Measurements from ENCODE around the gene BCL11B.

BCL11B gene

DNA sequence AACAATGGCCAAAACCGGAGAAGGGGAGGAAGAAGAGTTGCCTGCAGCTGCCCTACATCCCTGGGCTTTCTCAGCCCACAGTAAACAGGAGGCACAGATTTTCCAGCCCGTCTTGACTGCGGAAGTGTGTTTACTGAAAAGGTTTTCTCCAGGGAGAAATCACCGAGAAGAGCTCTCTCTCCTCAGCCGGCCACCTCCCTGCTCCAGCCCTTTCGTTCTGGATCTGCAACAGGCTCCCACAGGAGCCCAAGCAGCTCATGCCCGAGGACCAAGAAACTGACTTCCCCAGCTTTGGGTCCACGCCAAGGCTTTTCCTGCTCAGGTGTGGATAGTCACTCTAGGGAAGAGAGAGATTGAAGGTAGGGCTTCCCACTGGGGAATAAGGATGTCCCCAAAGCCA is 61.7 kb downstream of the BCL11B start:
- no CpG with 5 or more reads among the region's 8 CpGs for WGBS (ENCODE audit: extremely low coverage, insufficient coverage, low lambda C conversion rate)
- no peak overlapping the region for H3K9ac ChIP-seq (ENCODE audit: low read length)
- no peak overlapping the region for H4K8ac ChIP-seq (ENCODE audit: low read depth, low read length)
- no peaks in the 10 kb centered on the region for H3K27me3 ChIP-seq (ENCODE audit: insufficient read depth, low read length, poor library complexity)
- H3K79me1 ChIP-seq (ENCODE audit: low read length): peaks cover 35% of the 10 kb centered on the region
- H3K23ac ChIP-seq (ENCODE audit: low read length): no peak overlapping the region
- H4K5ac ChIP-seq (ENCODE audit: low read length): no peak overlapping the region
- no peak overlapping the region for H3K4ac ChIP-seq (ENCODE audit: low read depth, low read length)
- no peak overlapping the region for H3K4me2 ChIP-seq (ENCODE audit: low read length)
- no peaks in the 10 kb centered on the region for H3K4me1 ChIP-seq (ENCODE audit: control insufficient read depth, low read depth, low read length)
- H3K18ac ChIP-seq (ENCODE audit: low read length): no peak overlapping the region
- H2AK5ac ChIP-seq (ENCODE audit: low read length): no peak overlapping the region
- no peak overlapping the region for H2BK5ac ChIP-seq (ENCODE audit: low read length)
- H3K27ac ChIP-seq (ENCODE audit: low read depth, low read length): no peak overlapping the region
- H3K79me2 ChIP-seq (ENCODE audit: control insufficient read depth, insufficient read depth, low read length): peaks cover 21% of the 10 kb centered on the region
- no peak overlapping the region for H2BK120ac ChIP-seq (ENCODE audit: low read depth, low read length)
- no peaks in the 10 kb centered on the region for H3K36me3 ChIP-seq (ENCODE audit: control insufficient read depth, insufficient read depth, low read length)
- H3K4me3 ChIP-seq (ENCODE audit: low read length): no peak overlapping the region
- DNase-seq: no peak
- no peak overlapping the region for H2BK15ac ChIP-seq (replicated peaks; ENCODE audit: low read depth)
- no peak overlapping the region for H3K56ac ChIP-seq (ENCODE audit: low read length)

DNA sequence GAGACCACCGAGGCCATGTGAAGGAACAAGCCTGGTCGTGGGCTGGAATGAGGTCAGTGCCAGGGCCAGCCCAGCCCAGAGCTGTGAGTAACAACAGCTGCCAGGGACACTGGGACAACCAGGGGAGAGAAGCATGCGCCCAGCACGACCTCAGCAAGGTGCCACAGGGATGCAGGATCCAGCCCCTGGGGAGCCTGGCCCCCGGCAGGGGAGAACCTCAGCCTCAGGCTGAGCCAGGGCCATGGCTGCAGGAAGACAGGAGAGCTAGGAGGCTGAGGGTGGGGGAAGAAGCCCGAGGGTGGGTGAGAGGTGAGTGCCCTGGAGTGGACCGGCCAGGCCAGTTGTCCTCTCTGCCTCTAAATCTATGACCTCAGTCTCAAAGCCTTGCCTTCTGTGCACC is 62.6 kb downstream of the BCL11B start:
- Histone ChIP-seq H3K27ac (ENCODE audit: low read depth, low read length) (no peak overlapping the region), H2AK5ac (ENCODE audit: low read length) (no peak overlapping the region), H3K4me3 (ENCODE audit: low read length) (no peak overlapping the region), H3K56ac (ENCODE audit: low read length) (no peak overlapping the region), H3K27me3 (ENCODE audit: insufficient read depth, low read length, poor library complexity) (no peaks in the 10 kb centered on the region), H3K4me2 (ENCODE audit: low read length) (no peak overlapping the region), H4K8ac (ENCODE audit: low read depth, low read length) (no peak overlapping the region), H3K4me1 (ENCODE audit: control insufficient read depth, low read depth, low read length) (no peaks in the 10 kb centered on the region), H3K4ac (ENCODE audit: low read depth, low read length) (no peak overlapping the region), H3K18ac (ENCODE audit: low read length) (no peak overlapping the region), H4K5ac (ENCODE audit: low read length) (no peak overlapping the region), H3K79me1 (ENCODE audit: low read length) (peaks cover 35% of the 10 kb centered on the region), H2BK15ac (replicated peaks; ENCODE audit: low read depth) (no peak overlapping the region), H3K36me3 (ENCODE audit: control insufficient read depth, insufficient read depth, low read length) (no peaks in the 10 kb centered on the region), H3K23ac (ENCODE audit: low read length) (no peak overlapping the region), H2BK120ac (ENCODE audit: low read depth, low read length) (no peak overlapping the region), H2BK5ac (ENCODE audit: low read length) (no peak overlapping the region), H3K79me2 (ENCODE audit: control insufficient read depth, insufficient read depth, low read length) (peaks cover 21% of the 10 kb centered on the region), H3K9ac (ENCODE audit: low read length) (no peak overlapping the region)
- WGBS (ENCODE audit: extremely low coverage, insufficient coverage, low lambda C conversion rate): no CpG with 5 or more reads among the region's 7 CpGs
- no peak for DNase-seq

DNA sequence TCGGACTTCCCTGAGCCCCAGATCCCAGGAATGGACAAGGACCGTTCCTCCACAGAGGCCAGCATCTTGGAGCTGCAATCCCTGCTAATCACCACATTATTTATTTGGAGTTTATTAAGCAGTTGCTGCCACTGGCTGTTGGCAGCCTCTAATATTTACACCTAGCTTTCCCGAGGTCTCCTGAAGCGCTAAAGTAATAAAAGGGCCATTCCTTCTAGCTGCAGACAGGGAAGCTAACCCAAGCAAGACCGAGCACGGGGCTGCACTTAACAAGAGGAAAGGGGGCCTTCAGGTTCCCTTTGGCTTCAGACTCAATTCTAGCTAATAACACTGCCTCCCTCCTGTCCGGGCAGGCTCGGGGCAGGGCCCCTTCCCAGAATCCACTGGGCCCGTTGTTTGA is 63.7 kb downstream of the BCL11B start:
- Histone ChIP-seq H2BK15ac (replicated peaks; ENCODE audit: low read depth) (no peak overlapping the region), H3K4me2 (ENCODE audit: low read length) (no peak overlapping the region), H2AK5ac (ENCODE audit: low read length) (no peak overlapping the region), H3K18ac (ENCODE audit: low read length) (no peak overlapping the region), H4K8ac (ENCODE audit: low read depth, low read length) (no peak overlapping the region), H2BK5ac (ENCODE audit: low read length) (no peak overlapping the region), H3K56ac (ENCODE audit: low read length) (no peak overlapping the region), H3K4me3 (ENCODE audit: low read length) (no peak overlapping the region), H3K9ac (ENCODE audit: low read length) (no peak overlapping the region), H3K4ac (ENCODE audit: low read depth, low read length) (no peak overlapping the region), H3K36me3 (ENCODE audit: control insufficient read depth, insufficient read depth, low read length) (no peaks in the 10 kb centered on the region), H3K4me1 (ENCODE audit: control insufficient read depth, low read depth, low read length) (no peaks in the 10 kb centered on the region), H3K27me3 (ENCODE audit: insufficient read depth, low read length, poor library complexity) (no peaks in the 10 kb centered on the region), H3K27ac (ENCODE audit: low read depth, low read length) (no peak overlapping the region), H3K23ac (ENCODE audit: low read length) (no peak overlapping the region), H2BK120ac (ENCODE audit: low read depth, low read length) (no peak overlapping the region), H3K79me2 (ENCODE audit: control insufficient read depth, insufficient read depth, low read length) (peaks cover 15% of the 10 kb centered on the region), H4K5ac (ENCODE audit: low read length) (no peak overlapping the region), H3K79me1 (ENCODE audit: low read length) (peaks cover 33% of the 10 kb centered on the region)
- no peak for DNase-seq
- no CpG with 5 or more reads among the region's 9 CpGs for WGBS (ENCODE audit: extremely low coverage, insufficient coverage, low lambda C conversion rate)

DNA sequence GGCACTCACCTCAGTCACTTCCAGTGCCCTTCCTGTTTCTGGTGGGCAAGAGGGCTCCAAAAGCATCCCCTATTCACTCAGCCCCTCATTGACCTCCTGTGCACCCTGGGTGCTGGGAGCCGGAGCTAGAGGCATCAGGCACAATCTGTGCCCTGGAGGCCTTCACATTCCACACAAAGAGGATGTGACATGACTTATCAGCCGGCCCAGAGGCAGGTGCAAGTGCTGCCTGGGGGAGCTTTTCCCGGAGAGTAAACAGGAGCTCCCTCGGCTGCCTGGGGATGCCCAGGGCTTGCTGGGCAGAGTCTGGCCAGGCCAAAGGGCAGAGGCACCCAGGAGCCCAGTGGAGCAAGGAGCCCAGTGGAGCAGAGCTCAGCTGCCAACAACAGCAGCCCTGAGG is 64.5 kb downstream of the BCL11B start:
- Histone ChIP-seq H2BK120ac (ENCODE audit: low read depth, low read length) (no peak overlapping the region), H3K4me3 (ENCODE audit: low read length) (no peak overlapping the region), H3K56ac (ENCODE audit: low read length) (no peak overlapping the region), H3K27me3 (ENCODE audit: insufficient read depth, low read length, poor library complexity) (no peaks in the 10 kb centered on the region), H3K23ac (ENCODE audit: low read length) (no peak overlapping the region), H3K79me1 (ENCODE audit: low read length) (peaks cover 37% of the 10 kb centered on the region), H3K9ac (ENCODE audit: low read length) (no peak overlapping the region), H3K27ac (ENCODE audit: low read depth, low read length) (no peak overlapping the region), H3K79me2 (ENCODE audit: control insufficient read depth, insufficient read depth, low read length) (peaks cover 18% of the 10 kb centered on the region), H3K18ac (ENCODE audit: low read length) (no peak overlapping the region), H4K8ac (ENCODE audit: low read depth, low read length) (no peak overlapping the region), H4K5ac (ENCODE audit: low read length) (no peak overlapping the region), H3K36me3 (ENCODE audit: control insufficient read depth, insufficient read depth, low read length) (no peaks in the 10 kb centered on the region), H2AK5ac (ENCODE audit: low read length) (no peak overlapping the region), H3K4me1 (ENCODE audit: control insufficient read depth, low read depth, low read length) (no peaks in the 10 kb centered on the region), H2BK5ac (ENCODE audit: low read length) (no peak overlapping the region), H3K4ac (ENCODE audit: low read depth, low read length) (no peak overlapping the region), H3K4me2 (ENCODE audit: low read length) (no peak overlapping the region), H2BK15ac (replicated peaks; ENCODE audit: low read depth) (no peak overlapping the region)
- DNase-seq: peak; percentile 50
- WGBS (ENCODE audit: extremely low coverage, insufficient coverage, low lambda C conversion rate): no CpG with 5 or more reads among the region's 4 CpGs

DNA sequence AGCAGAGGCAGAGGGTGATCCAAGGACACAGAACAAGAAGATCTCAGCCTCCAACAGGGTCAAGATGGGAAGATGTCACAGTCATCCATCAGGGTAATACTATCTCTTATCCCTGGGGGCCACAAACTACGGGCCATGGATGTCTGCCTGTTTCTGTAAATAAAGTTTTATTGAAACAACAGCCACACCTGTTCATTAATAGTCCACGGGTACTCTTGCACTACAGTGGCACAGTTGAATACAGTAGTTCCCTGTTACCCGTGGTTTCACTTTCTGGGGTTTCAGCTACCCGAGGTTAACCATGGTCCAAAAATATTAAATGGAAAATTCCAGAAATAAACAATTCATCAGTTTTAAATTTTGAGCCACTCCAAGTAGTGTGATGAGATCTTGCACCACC is 65.9 kb downstream of the BCL11B start:
- H2BK15ac ChIP-seq (replicated peaks; ENCODE audit: low read depth): no peak overlapping the region
- no peaks in the 10 kb centered on the region for H3K4me1 ChIP-seq (ENCODE audit: control insufficient read depth, low read depth, low read length)
- H3K4me3 ChIP-seq (ENCODE audit: low read length): no peak overlapping the region
- H3K79me2 ChIP-seq (ENCODE audit: control insufficient read depth, insufficient read depth, low read length): peaks cover 22% of the 10 kb centered on the region
- no peak overlapping the region for H3K4me2 ChIP-seq (ENCODE audit: low read length)
- H3K9ac ChIP-seq (ENCODE audit: low read length): no peak overlapping the region
- H4K5ac ChIP-seq (ENCODE audit: low read length): no peak overlapping the region
- DNase-seq: no peak
- no peak overlapping the region for H3K23ac ChIP-seq (ENCODE audit: low read length)
- no peak overlapping the region for H4K8ac ChIP-seq (ENCODE audit: low read depth, low read length)
- H3K79me1 ChIP-seq (ENCODE audit: low read length): peaks cover 36% of the 10 kb centered on the region
- H2AK5ac ChIP-seq (ENCODE audit: low read length): no peak overlapping the region
- H3K4ac ChIP-seq (ENCODE audit: low read depth, low read length): no peak overlapping the region
- no peak overlapping the region for H3K18ac ChIP-seq (ENCODE audit: low read length)
- no peaks in the 10 kb centered on the region for H3K36me3 ChIP-seq (ENCODE audit: control insufficient read depth, insufficient read depth, low read length)
- no peak overlapping the region for H2BK5ac ChIP-seq (ENCODE audit: low read length)
- H3K27ac ChIP-seq (ENCODE audit: low read depth, low read length): no peak overlapping the region
- no peak overlapping the region for H2BK120ac ChIP-seq (ENCODE audit: low read depth, low read length)
- no peak overlapping the region for H3K56ac ChIP-seq (ENCODE audit: low read length)
- WGBS (ENCODE audit: extremely low coverage, insufficient coverage, low lambda C conversion rate): no CpG with 5 or more reads among the region's 4 CpGs
- no peaks in the 10 kb centered on the region for H3K27me3 ChIP-seq (ENCODE audit: insufficient read depth, low read length, poor library complexity)

DNA sequence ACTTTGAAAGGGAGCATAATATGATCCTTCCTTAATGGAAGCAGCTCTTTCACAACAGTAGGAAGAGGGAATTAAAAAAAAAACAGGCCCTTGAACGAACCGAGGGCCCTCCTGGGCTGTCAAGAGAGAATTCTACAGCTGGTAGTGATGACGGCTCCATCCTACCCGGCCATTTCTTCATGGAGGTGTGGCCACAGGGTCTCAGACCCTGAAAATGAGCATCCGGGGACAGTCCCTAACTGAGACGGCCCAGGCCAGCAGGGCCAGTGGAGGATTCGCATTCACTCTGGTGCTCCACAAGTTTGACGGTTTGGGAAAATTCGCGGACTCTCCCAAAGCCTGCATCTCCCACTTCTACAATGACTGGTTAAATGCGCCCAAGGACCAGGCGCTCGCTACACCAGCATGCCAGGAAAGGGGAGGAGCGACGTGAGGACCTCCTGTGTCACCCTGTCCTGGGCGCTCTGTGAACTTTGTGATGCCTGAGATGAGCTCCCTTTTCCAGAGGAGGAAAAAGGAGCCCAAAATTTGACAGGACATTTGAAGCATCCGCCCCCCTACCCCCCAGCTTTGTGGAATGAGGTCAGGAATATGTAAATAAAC is 66.8 kb downstream of the BCL11B start:
- Histone ChIP-seq H3K4ac (ENCODE audit: low read depth, low read length) (no peak overlapping the region), H3K79me2 (ENCODE audit: control insufficient read depth, insufficient read depth, low read length) (peaks cover 20% of the 10 kb centered on the region), H3K18ac (ENCODE audit: low read length) (no peak overlapping the region), H3K27me3 (ENCODE audit: insufficient read depth, low read length, poor library complexity) (no peaks in the 10 kb centered on the region), H3K79me1 (ENCODE audit: low read length) (peaks cover 40% of the 10 kb centered on the region), H2BK15ac (replicated peaks; ENCODE audit: low read depth) (no peak overlapping the region), H4K5ac (ENCODE audit: low read length) (no peak overlapping the region), H3K9ac (ENCODE audit: low read length) (no peak overlapping the region), H2BK120ac (ENCODE audit: low read depth, low read length) (no peak overlapping the region), H3K36me3 (ENCODE audit: control insufficient read depth, insufficient read depth, low read length) (no peaks in the 10 kb centered on the region), H4K8ac (ENCODE audit: low read depth, low read length) (no peak overlapping the region), H3K4me2 (ENCODE audit: low read length) (no peak overlapping the region), H3K4me1 (ENCODE audit: control insufficient read depth, low read depth, low read length) (no peaks in the 10 kb centered on the region), H3K4me3 (ENCODE audit: low read length) (no peak overlapping the region), H2BK5ac (ENCODE audit: low read length) (no peak overlapping the region), H2AK5ac (ENCODE audit: low read length) (no peak overlapping the region), H3K56ac (ENCODE audit: low read length) (no peak overlapping the region), H3K27ac (ENCODE audit: low read depth, low read length) (no peak overlapping the region), H3K23ac (ENCODE audit: low read length) (no peak overlapping the region)
- no CpG with 5 or more reads among the region's 17 CpGs for WGBS (ENCODE audit: extremely low coverage, insufficient coverage, low lambda C conversion rate)
- DNase-seq: no peak
